BLaER1 (cell line): ENCODE measurements around the gene ENAH.
"Not testable (repeated sequence)": the region's sequence is repeated elsewhere in the genome, so short reads cannot be mapped to it uniquely, and the experiment has no call there.

Source experiments
- H3K27ac ChIP-seq: shearing (Covaris generic); formaldehyde crosslinking; 2 replicates; pipeline ENCODE4 v1.8.1; 2022
- H3K27me3 ChIP-seq: shearing (Covaris generic); formaldehyde crosslinking; 2 replicates; pipeline ENCODE4 v1.8.1; 2022
- H3K36me3 ChIP-seq: shearing (Covaris generic); formaldehyde crosslinking; 2 replicates; pipeline ENCODE4 v1.8.1; 2022
- H3K4me1 ChIP-seq: shearing (Covaris generic); formaldehyde crosslinking; 2 replicates; pipeline ENCODE4 v1.8.1; 2022
- H3K4me2 ChIP-seq: shearing (Covaris generic); formaldehyde crosslinking; 2 replicates; pipeline ENCODE4 v1.8.1; 2022
- H3K4me3 ChIP-seq: shearing (Covaris generic); formaldehyde crosslinking; 2 replicates; pipeline ENCODE4 v1.8.1; 2022
- H3K9ac ChIP-seq: shearing (Covaris generic); formaldehyde crosslinking; 2 replicates; pipeline ENCODE4 v1.8.1; 2022
- H3K9me3 ChIP-seq: shearing (Covaris generic); formaldehyde crosslinking; 2 replicates; pipeline ENCODE4 v1.8.1; 2022
- H4K20me1 ChIP-seq: shearing (Covaris generic); formaldehyde crosslinking; 2 replicates; pipeline ENCODE4 v1.8.1; 2022
- Cebpa-rat ChIP-seq: shearing (Covaris generic); IDR thresholded peaks from 2 replicates; pipeline ENCODE4 v1.8.1; 2022

Gene ENAH

DNA sequence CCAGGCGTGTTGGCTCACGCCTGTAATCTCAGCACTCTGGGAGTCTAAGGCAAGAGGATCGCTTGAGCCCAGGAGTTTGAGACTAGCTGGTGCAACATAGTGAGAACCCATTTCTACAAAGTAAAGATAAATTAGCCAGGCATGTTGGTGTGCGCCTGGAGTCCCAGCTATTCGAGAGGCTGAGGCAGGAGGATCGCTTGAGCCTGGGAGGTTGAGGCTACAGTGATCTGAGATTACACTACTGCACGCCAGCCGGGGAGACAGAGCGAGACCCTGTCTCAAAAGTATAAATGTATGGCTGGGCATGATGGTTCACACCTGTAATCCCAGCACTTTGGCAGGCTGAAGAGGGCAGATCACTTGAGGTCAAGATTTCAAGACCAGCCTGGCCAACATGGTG, 173.6 kb downstream of the ENAH start:
- Histone ChIP-seq H3K9me3 (no peaks in the 10 kb centered on the region), H3K4me2 (peak overlapping the region; percentile 75)

DNA sequence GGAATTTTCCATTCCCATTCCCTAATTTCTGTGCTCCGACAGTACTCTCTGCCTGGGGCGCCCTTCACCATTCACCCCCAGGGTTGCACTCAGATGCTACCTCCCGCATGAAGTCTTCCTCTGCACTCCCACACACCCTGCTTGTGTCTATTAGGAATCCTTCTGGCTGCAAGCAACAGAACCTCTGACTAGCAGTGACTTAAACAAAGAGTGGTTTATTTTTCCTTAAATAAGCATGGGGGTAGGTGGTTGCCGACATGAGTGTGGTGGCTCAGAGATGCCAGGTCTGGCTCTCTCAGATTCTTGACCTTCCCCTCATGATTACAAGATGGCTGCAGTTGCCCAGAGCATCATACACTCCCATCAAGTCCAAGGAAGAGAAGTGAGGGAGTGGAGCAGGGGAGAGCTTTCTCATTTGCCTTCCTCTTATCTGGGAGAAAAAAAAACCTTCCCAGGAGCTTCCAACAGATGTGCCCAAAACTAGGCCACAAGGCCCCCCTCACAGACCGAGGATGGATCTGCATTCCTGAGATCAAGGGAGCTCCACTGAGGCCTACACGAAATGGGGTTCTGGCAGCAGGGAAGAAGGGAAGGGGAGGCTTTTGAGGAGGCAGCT, 175.5 kb downstream of the ENAH start:
- TF ChIP-seq Cebpa-rat: no peak
- H3K4me3 ChIP-seq: no peak overlapping the region
- H4K20me1 ChIP-seq: peaks cover 11% of the 10 kb centered on the region
- H3K4me2 ChIP-seq: peak overlapping the region; percentile 75
- no peak overlapping the region for H3K27ac ChIP-seq
- peaks cover 79% of the 10 kb centered on the region for H3K4me1 ChIP-seq
- H3K27me3 ChIP-seq: no peaks in the 10 kb centered on the region
- no peaks in the 10 kb centered on the region for H3K9me3 ChIP-seq
- no peaks in the 10 kb centered on the region for H3K36me3 ChIP-seq
- no peak overlapping the region for H3K9ac ChIP-seq

More for the DNA sequence above, 173.6 kb downstream of the ENAH start:
- no peak overlapping the region for H3K9ac ChIP-seq
- H3K4me1 ChIP-seq: peaks cover 75% of the 10 kb centered on the region
- no peak for TF ChIP-seq Cebpa-rat
- H3K27me3 ChIP-seq: no peaks in the 10 kb centered on the region
- no peak overlapping the region for H3K27ac ChIP-seq
- H4K20me1 ChIP-seq: peaks cover 11% of the 10 kb centered on the region
- H3K36me3 ChIP-seq: no peaks in the 10 kb centered on the region
- no peak overlapping the region for H3K4me3 ChIP-seq

DNA sequence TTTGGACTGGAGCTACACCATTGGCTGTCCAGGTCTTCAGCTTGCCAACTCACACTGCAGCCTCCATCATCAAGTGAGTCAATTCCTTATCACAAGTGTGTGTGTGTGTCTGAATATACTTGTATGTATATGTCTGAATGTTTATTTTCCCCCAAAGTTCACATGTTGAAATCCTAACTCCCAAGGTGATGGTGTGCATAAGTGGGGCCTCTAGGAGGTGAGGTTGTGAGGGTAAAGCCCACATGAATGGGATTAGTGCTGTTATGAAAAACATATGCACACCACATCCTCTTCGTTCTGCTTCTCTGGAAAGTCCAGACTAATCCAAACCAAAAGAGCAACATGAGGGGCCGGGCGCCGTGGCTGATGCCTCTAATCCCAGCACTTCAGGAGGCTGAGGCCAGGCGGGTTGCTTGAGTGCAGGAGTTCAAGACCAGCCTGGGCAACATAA, 176.4 kb downstream of the ENAH start:
- peaks cover 11% of the 10 kb centered on the region for H4K20me1 ChIP-seq
- H3K9ac ChIP-seq: no peak overlapping the region
- no peaks in the 10 kb centered on the region for H3K36me3 ChIP-seq
- no peak overlapping the region for H3K4me2 ChIP-seq
- H3K9me3 ChIP-seq: no peaks in the 10 kb centered on the region
- H3K4me3 ChIP-seq: no peak overlapping the region
- H3K27ac ChIP-seq: no peak overlapping the region
- no peaks in the 10 kb centered on the region for H3K27me3 ChIP-seq
- no peak for TF ChIP-seq Cebpa-rat
- H3K4me1 ChIP-seq: peaks cover 70% of the 10 kb centered on the region

DNA sequence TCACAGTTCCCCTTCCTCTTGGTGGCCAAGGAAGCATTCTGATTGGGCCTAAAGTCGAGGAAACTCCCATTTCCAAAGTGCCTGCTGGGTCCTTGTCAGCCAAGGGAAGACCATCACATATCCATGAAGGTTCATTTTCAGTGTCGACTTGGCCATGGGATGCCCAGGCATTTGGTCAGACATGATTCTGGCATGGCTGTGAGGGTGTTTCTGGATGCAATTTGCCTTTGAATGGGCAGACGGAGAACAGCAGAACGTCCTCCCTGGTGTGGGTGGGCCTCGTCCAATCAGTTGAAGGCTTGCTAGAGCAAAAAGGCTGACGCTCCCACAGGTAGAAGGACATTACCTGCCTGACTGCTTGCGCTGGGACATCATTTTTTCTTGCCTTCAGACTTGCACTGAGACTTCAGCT, 176.8 kb downstream of the ENAH start:
- peaks cover 8% of the 10 kb centered on the region for H4K20me1 ChIP-seq
- H3K4me1 ChIP-seq: peaks cover 69% of the 10 kb centered on the region
- no peaks in the 10 kb centered on the region for H3K36me3 ChIP-seq
- H3K9ac ChIP-seq: no peak overlapping the region
- no peak overlapping the region for H3K4me3 ChIP-seq
- H3K27ac ChIP-seq: no peak overlapping the region
- H3K9me3 ChIP-seq: no peaks in the 10 kb centered on the region
- H3K4me2 ChIP-seq: no peak overlapping the region
- no peak for TF ChIP-seq Cebpa-rat
- no peaks in the 10 kb centered on the region for H3K27me3 ChIP-seq

DNA sequence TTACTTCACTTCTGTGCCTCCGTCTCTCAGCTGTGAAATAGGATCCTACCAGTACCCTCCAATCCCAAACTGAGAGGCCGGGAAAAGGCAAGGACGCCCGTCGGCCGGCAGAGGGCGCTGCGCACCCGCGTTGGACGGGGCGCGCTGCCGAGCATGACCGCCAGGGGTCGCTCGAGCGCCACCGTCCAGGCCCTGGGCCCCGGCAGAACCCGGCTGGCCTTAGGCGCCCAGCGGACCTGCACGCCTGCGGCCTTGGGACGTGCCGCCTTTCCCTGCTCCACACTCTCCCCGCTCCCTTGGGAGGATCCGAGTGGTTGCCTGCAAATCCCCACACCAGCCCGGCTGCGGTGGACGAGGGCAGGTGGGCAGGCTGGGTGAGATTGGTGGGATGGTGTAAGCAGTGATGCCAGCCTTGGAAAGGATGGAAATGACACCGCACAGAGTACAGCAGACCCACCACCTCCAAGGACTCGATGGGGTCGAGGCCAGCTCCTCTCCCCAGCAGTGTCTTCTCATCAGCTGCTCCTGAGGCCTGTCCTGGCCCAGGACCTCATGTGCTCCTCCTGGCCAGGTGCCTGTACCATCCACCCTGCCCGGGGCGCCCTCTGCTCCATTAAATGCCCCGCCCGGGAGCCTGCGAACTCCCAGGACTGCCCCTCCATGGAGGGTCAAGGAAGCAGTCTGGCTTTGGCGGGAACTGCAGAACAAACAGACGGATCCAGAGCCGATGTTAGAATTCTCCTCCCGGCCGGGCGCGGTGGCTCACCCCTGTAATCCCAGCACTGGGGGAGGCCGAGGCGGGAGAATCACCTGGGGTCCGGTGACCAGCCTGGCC, 177.7 kb downstream of the ENAH start:
- peaks cover 69% of the 10 kb centered on the region for H3K4me1 ChIP-seq
- H3K9ac ChIP-seq: no peak overlapping the region
- no peaks in the 10 kb centered on the region for H3K36me3 ChIP-seq
- H4K20me1 ChIP-seq: peaks cover 2% of the 10 kb centered on the region; the same call in 1 of the 2 replicates
- peak overlapping the region; percentile 47 for H3K4me2 ChIP-seq
- H3K27ac ChIP-seq: no peak overlapping the region
- no peaks in the 10 kb centered on the region for H3K9me3 ChIP-seq
- TF ChIP-seq Cebpa-rat: no peak
- no peak overlapping the region for H3K4me3 ChIP-seq
- H3K27me3 ChIP-seq: no peaks in the 10 kb centered on the region

DNA sequence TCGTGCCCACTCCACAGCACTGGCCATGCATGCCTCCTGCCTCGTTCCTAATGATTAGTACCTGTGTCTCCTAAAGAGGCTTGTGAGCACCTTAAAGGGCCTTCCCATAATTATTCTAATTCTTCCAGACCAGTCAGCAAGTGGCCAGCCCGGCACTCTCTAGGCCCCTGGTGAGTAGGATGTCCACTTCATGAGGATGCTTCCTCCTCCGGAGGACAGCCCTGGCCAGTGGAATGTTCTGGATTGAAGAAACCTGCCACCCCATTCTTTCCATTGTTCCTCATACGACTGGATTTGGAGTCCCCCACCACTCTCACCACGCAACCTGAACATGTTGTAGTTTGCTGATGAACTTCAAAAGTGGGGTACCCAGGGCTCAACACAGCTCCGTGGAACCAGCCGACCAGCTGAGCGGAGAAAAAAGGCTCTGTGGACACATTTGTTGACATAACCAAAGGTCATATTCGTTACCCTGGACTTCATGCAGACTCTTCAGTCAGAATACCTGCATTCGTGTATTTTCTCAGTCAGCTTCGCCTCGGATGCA, 178.4 kb downstream of the ENAH start:
- Histone ChIP-seq H3K36me3 (no peaks in the 10 kb centered on the region), H3K9ac (no peak overlapping the region), H3K4me1 (peaks cover 69% of the 10 kb centered on the region), H4K20me1 (no peaks in the 10 kb centered on the region), H3K27me3 (no peaks in the 10 kb centered on the region), H3K27ac (no peak overlapping the region), H3K9me3 (no peaks in the 10 kb centered on the region), H3K4me3 (no peak overlapping the region), H3K4me2 (peak overlapping the region; percentile 47; the same call in 1 of the 2 replicates)
- TF ChIP-seq Cebpa-rat: no peak

DNA sequence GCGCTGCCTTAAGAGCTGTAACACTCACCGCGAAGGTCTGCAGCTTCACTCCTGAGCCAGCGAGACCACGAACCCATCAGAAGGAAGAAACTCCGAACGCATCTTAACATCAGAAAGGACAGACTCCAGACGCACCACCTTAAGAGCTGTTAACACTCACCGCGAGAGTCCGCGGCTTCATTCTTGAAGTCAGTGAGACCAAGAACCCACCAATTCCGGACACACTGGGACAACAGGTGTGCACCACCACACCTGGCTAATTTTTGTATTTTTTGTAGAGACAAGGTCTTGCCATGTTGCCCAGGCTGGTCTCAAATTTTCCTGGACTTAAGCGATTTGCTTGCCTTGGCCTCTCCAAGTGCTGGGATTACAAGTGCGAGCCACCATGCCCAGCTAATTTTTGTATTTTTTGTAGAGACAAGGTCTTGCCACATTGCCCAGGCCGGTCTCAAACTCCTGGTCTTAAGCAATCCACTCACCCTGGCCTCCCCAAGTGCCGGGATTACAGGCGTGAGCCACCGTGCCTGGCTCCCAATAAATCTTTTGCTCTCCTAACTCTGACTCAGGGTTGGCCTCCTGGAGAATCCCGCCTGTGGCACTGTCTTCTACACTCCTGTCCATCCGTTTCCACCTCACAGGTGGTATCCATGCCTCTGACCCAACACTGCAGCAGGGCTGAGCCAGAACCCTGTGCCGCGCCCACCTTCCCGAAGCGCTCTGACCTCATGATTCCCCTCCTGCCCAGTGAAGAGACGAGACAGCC, 179.1 kb downstream of the ENAH start:
- not testable (repeated sequence) for H4K20me1 ChIP-seq, H3K27ac ChIP-seq, H3K4me3 ChIP-seq, H3K9ac ChIP-seq, H3K36me3 ChIP-seq, H3K27me3 ChIP-seq, H3K9me3 ChIP-seq
- Histone ChIP-seq H3K4me2 (0 out of 2 replicates have a peak overlapping the region, but pooled peaks have one; percentile 22), H3K4me1 (peaks cover 69% of the 10 kb centered on the region)

DNA sequence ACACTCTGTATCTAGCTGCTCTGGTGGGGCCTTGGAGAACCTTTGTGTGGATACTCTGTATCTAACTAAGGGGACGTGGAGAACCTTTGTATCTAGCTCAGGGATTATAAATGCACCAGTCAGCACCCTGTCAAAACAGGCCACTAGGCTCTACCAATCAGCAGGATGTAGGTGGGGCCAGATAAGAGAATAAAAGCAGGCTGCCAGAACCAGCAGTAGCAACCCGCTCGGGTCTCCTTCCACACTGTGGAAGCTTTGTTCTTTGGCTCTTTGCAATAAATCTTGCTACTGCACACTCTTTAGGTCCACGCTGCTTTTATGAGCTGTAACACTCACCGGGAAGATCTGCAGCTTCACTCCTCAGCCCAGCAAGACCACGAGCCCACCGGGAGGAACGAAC, 179.7 kb downstream of the ENAH start:
- Histone ChIP-seq H3K4me1 (peaks cover 69% of the 10 kb centered on the region), H3K4me2 (0 out of 2 replicates have a peak overlapping the region, but pooled peaks have one; percentile 22)
- H3K36me3 ChIP-seq, H3K4me3 ChIP-seq, H3K9me3 ChIP-seq, H3K9ac ChIP-seq, H3K27me3 ChIP-seq, H3K27ac ChIP-seq, H4K20me1 ChIP-seq: not testable (repeated sequence)

DNA sequence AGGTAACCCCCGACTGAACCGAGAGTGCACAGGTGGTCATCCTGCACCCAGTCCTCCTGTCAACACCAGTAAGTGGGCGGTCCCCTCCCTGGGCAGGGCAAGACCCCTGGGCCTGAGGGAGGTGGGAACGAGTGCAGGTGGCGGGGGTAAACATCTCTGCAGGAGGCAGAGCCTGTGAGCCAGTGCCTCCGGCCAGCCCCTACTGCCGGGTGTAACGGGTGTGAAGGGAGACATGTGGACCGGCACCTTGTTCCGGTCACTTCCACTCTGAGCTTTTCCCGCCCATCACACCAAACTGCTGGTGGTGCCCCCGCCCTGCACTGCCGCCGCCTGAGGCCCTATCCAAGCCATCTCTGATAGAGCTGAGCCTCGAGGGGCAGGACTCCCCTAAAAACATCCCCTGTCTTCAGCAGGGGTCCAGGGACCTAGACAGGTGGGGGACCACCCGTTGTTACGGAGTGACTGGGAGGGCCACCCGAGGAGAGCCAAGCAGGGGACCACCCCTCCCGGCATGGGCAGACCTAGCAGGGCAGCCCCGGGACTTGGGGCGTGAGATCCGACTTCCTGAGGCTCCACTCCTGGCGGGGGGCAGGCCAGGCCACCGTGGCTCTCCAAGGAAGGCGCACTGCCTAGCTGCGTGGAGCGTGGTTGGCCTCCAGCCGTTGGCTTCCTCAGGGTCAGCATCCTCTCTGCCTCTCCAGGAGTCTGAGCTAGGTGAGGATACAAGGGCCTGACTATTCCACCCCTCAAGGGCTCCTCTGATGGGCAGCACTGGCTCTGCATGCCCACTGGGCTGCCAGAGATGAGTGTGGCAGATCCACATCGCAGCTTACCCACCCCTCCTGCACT, 181.2 kb downstream of the ENAH start:
- H3K9me3 ChIP-seq: no peaks in the 10 kb centered on the region
- H3K27me3 ChIP-seq: no peaks in the 10 kb centered on the region
- no peak for TF ChIP-seq Cebpa-rat
- no peaks in the 10 kb centered on the region for H3K36me3 ChIP-seq
- peaks cover 71% of the 10 kb centered on the region for H3K4me1 ChIP-seq
- H3K4me2 ChIP-seq: no peak overlapping the region
- H4K20me1 ChIP-seq: no peaks in the 10 kb centered on the region
- H3K9ac ChIP-seq: no peak overlapping the region
- H3K27ac ChIP-seq: peak overlapping the region; percentile 30; the same call in 1 of the 2 replicates
- H3K4me3 ChIP-seq: no peak overlapping the region
